Caco-2 (cell line): Measurements from ENCODE around the gene LYRM9. TPM values are rescaled to one million over a fixed set of nuclear protein-coding genes. Genes with fewer than 3 reads are reported as not detected.
"Not testable (repeated sequence)": the region's sequence is repeated elsewhere in the genome, so short reads cannot be mapped to it uniquely, and the experiment has no call there.

ENCODE experiments used
- BruUV-seq: library from RNA; stranded (reverse); fragments of 400-500 nt; replicated peaks from 2 replicates; lab custom pipeline; 2021; lab: Mats Ljungman, UMichigan
- CTCF ChIA-PET: fragments of 300-600 bp; sonication (Branson Sonifier 250); formaldehyde crosslinking; loops from one replicate; lab custom pipeline; 2022; ENCODE audit warnings: antibody characterized with exemption; lab: Charles Lee
- POLR2A ChIA-PET: fragments of 300-600 bp; sonication (Branson Sonifier 250); formaldehyde crosslinking; loops from one replicate; lab custom pipeline; 2022; ENCODE audit warnings: antibody characterized with exemption; lab: Charles Lee
- DNase-seq, 2 experiments: peaks; one replicate each; pipeline versions ENCODE4 v3.0.0 to v3.0.0-alpha.2; 2020 to 2022
- H3K27me3 ChIP-seq: replicated peaks from 2 replicates; pipeline ENCODE4 v1.6.0; 2011; ENCODE audit warnings: low read length; ENCODE audit not compliant: control insufficient read depth, insufficient read depth
- H3K36me3 ChIP-seq: 2 replicates; pipeline ENCODE4 v1.5.1; 2011; ENCODE audit warnings: low read length; ENCODE audit not compliant: control insufficient read depth, insufficient read depth
- H3K4me1 ChIP-seq: fragments of 250-450 bp; sonication (Bioruptor Pico); 2 replicates; pipeline ENCODE4 v1.5.1; 2020; ENCODE audit warnings: mild to moderate bottlenecking
- H3K4me3 ChIP-seq: 2 replicates; pipeline ENCODE4 v1.5.1; 2011; ENCODE audit warnings: low read depth, mild to moderate bottlenecking, control low read depth, low read length
- H3K9me3 ChIP-seq: fragments of 250-450 bp; sonication (Bioruptor Pico); 2 replicates; pipeline ENCODE4 v1.5.1; 2020; ENCODE audit warnings: mild to moderate bottlenecking, moderate library complexity
- H3K27ac Mint-ChIP-seq: one replicate; pipeline ENCODE4 v1.8.0; 2022; ENCODE audit warnings: mixed read lengths; ENCODE audit not compliant: unreplicated experiment
- H3K27me3 Mint-ChIP-seq: one replicate; pipeline ENCODE4 v1.8.0; 2022; ENCODE audit warnings: mixed read lengths; ENCODE audit not compliant: insufficient read depth, unreplicated experiment
- H3K36me3 Mint-ChIP-seq: one replicate; pipeline ENCODE4 v1.8.0; 2022; ENCODE audit warnings: mild to moderate bottlenecking, mixed read lengths; ENCODE audit not compliant: insufficient read depth, unreplicated experiment
- H3K4me1 Mint-ChIP-seq: one replicate; pipeline ENCODE4 v1.8.0; 2022; ENCODE audit warnings: low read depth, mixed read lengths; ENCODE audit not compliant: unreplicated experiment
- H3K4me3 Mint-ChIP-seq: one replicate; pipeline ENCODE4 v1.8.0; 2022; ENCODE audit warnings: mild to moderate bottlenecking, moderate library complexity, mixed read lengths; ENCODE audit not compliant: unreplicated experiment
- H3K9me3 Mint-ChIP-seq: one replicate; pipeline ENCODE4 v1.8.0; 2022; ENCODE audit warnings: mixed read lengths; ENCODE audit not compliant: unreplicated experiment
- intact Hi-C: fragments of 100-400 bp; cut with micrococcal nuclease; formaldehyde crosslinking; loops from one replicate; pipeline ENCODE4 v1.10.0; 2022; ENCODE audit not compliant: unreplicated experiment
- total RNA-seq: library from RNA; stranded (reverse); gene quantifications from 2 replicates; pipeline ENCODE4 v1.2.3, GENCODE V29; 2022
- TF ChIP-seq, protein P1 (sequence below), 2 experiments: fragments of 200-600 bp in 1 of 2; IDR thresholded peaks; 1 replicate in 1 of 2; 2 replicates in 1 of 2; pipeline versions ENCODE4 v1.5.1 to v1.8.0; 2011 to 2022; ENCODE audit warnings: antibody characterized with exemption in 1 of 2, control low read depth in 1 of 2, inconsistent platforms in 1 of 2, low read depth in 1 of 2, low read length in 1 of 2, mild to moderate bottlenecking in 1 of 2, moderate library complexity in 1 of 2; ENCODE audit not compliant: insufficient read depth in 1 of 2, severe bottlenecking in 1 of 2, unreplicated experiment in 1 of 2

Gene LYRM9
- total RNA-seq, 1 experiment from 2014 or later = 29.1 TPM

GRCh38 chr17:27839571-27840405 lies 53.4 kb downstream of the LYRM9 start:
- H3K4me3 Mint-ChIP-seq, POLR2A ChIA-PET, H3K36me3 Mint-ChIP-seq, CTCF ChIA-PET, BruUV-seq, H3K9me3 Mint-ChIP-seq, H3K27me3 Mint-ChIP-seq, H3K4me1 ChIP-seq, H3K27ac Mint-ChIP-seq, H3K36me3 ChIP-seq, H3K9me3 ChIP-seq, H3K27me3 ChIP-seq, intact Hi-C loops, H3K4me3 ChIP-seq, DNase-seq: not testable (repeated sequence)
- H3K4me1 Mint-ChIP-seq = peaks cover 12% of the 10 kb centered on the region

- BruUV-seq, H3K36me3 ChIP-seq, H3K27me3 Mint-ChIP-seq, H3K27ac Mint-ChIP-seq, DNase-seq, H3K4me1 ChIP-seq, CTCF ChIA-PET, H3K9me3 ChIP-seq, H3K36me3 Mint-ChIP-seq, H3K27me3 ChIP-seq, POLR2A ChIA-PET, H3K4me3 Mint-ChIP-seq, H3K4me3 ChIP-seq, intact Hi-C loops: not testable (repeated sequence)
- Mint-ChIP-seq H3K9me3 (peaks cover 13% of the 10 kb centered on the region), H3K4me1 (peaks cover 12% of the 10 kb centered on the region)
Measured at GRCh38 chr17:27838607-27839006, 54.6 kb downstream of the LYRM9 start.

DNA sequence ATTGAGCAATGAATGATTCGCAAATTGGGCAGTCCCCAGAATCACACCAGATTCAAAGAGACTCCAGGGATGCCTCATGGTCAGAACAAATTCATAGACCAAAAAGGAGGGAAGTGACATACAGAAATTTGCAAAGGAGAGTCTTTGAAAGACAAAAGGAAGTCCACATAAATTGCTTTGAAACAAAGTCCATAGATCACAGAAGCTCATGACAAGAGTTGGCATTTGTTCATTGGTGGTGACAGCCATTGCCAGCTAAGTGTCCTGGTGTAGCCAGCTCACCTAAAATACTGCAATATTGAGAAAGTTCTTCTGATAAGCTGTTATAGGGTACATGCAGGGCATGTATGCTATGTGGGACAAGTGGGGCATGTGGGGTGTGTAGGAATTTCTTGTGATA lies 55.4 kb downstream of the LYRM9 start:
- H3K4me3 ChIP-seq, CTCF ChIA-PET, POLR2A ChIA-PET, intact Hi-C loops, H3K27me3 Mint-ChIP-seq, H3K9me3 ChIP-seq, H3K27ac Mint-ChIP-seq, H3K36me3 Mint-ChIP-seq, H3K36me3 ChIP-seq, H3K4me3 Mint-ChIP-seq, H3K27me3 ChIP-seq, H3K4me1 ChIP-seq, BruUV-seq: not testable (repeated sequence)
- Mint-ChIP-seq H3K4me1 (peaks cover 12% of the 10 kb centered on the region), H3K9me3 (peaks cover 21% of the 10 kb centered on the region)
- peak in 1 of 2 experiments; percentile 1 for DNase-seq

- Mint-ChIP-seq H3K27ac (no peak overlapping the region), H3K36me3 (no peaks in the 10 kb centered on the region), H3K4me3 (no peak overlapping the region), H3K9me3 (peaks cover 22% of the 10 kb centered on the region), H3K27me3 (no peaks in the 10 kb centered on the region), H3K4me1 (peaks cover 12% of the 10 kb centered on the region)
- TF ChIP-seq, protein P1, sequence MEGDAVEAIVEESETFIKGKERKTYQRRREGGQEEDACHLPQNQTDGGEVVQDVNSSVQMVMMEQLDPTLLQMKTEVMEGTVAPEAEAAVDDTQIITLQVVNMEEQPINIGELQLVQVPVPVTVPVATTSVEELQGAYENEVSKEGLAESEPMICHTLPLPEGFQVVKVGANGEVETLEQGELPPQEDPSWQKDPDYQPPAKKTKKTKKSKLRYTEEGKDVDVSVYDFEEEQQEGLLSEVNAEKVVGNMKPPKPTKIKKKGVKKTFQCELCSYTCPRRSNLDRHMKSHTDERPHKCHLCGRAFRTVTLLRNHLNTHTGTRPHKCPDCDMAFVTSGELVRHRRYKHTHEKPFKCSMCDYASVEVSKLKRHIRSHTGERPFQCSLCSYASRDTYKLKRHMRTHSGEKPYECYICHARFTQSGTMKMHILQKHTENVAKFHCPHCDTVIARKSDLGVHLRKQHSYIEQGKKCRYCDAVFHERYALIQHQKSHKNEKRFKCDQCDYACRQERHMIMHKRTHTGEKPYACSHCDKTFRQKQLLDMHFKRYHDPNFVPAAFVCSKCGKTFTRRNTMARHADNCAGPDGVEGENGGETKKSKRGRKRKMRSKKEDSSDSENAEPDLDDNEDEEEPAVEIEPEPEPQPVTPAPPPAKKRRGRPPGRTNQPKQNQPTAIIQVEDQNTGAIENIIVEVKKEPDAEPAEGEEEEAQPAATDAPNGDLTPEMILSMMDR (IDR thresholded peaks at IDR 0.05; ENCODE audit: insufficient read depth in 1 of 2, low read depth in 1 of 2, low read length in 1 of 2, severe bottlenecking in 1 of 2, unreplicated experiment in 1 of 2) = no peak
- intact Hi-C loops = no loop called here
- no peaks in the 10 kb centered on the region; the same call in 1 of the 2 replicates for H3K4me1 ChIP-seq
- H3K9me3 ChIP-seq = peaks cover 9% of the 10 kb centered on the region; the same call in 1 of the 2 replicates
- ChIA-PET CTCF (no interaction called here), POLR2A (no interaction called here)
- no peaks in the 10 kb centered on the region for H3K36me3 ChIP-seq
- no peak for DNase-seq
- H3K4me3 ChIP-seq = no peak overlapping the region
- no peaks in the 10 kb centered on the region for H3K27me3 ChIP-seq
- no TSS peak for BruUV-seq
Measured at GRCh38 chr17:27836651-27837050, 56.5 kb downstream of the LYRM9 start.
